DOHH2 (cell line): ENCODE results near the gene HSPB1.

Experiments
- H3F3A ChIP-seq: fragments of 200-600 bp; sonication (generic), shearing (Covaris generic); 2 replicates; pipeline ENCODE4 v1.6.0; 2016; ENCODE audit warnings: antibody characterized with exemption, mild to moderate bottlenecking; ENCODE audit not compliant: control insufficient read depth, insufficient read depth
- H3K27ac ChIP-seq: fragments of 200-600 bp; sonication (generic); 2 replicates; pipeline ENCODE4 v1.5.1; 2014; ENCODE audit warnings: low read depth, mild to moderate bottlenecking, low read length, moderate library complexity
- H3K27me3 ChIP-seq: fragments of 200-600 bp; sonication (generic); 2 replicates; pipeline ENCODE4 v1.6.1; 2014; ENCODE audit warnings: mild to moderate bottlenecking, low read length, mixed read lengths; ENCODE audit not compliant: control insufficient read depth
- H3K36me3 ChIP-seq: fragments of 200-600 bp; sonication (generic); 2 replicates; pipeline ENCODE4 v1.6.1; 2014; ENCODE audit warnings: mild to moderate bottlenecking, low read length, moderate library complexity, mixed read lengths; ENCODE audit not compliant: control insufficient read depth
- H3K4me1 ChIP-seq: fragments of 200-600 bp; sonication (generic); 2 replicates; pipeline ENCODE4 v1.6.1; 2014; ENCODE audit warnings: mild to moderate bottlenecking, low read length, mixed read lengths; ENCODE audit not compliant: control insufficient read depth
- H3K4me2 ChIP-seq: fragments of 200-600 bp; sonication (generic); 2 replicates; pipeline ENCODE4 v1.6.0; 2014; ENCODE audit warnings: mild to moderate bottlenecking, low read length, moderate library complexity
- H3K4me3 ChIP-seq: fragments of 200-600 bp; sonication (generic); 2 replicates; pipeline ENCODE4 v1.5.1; 2014; ENCODE audit warnings: mild to moderate bottlenecking, low read length, mixed read lengths
- H3K79me2 ChIP-seq: fragments of 200-600 bp; sonication (generic); 2 replicates; pipeline ENCODE4 v1.6.1; 2014; ENCODE audit warnings: mild to moderate bottlenecking, low read length, mixed read lengths; ENCODE audit not compliant: control insufficient read depth
- H3K9me2 ChIP-seq: fragments of 200-600 bp; sonication (generic); replicated peaks from 2 replicates; pipeline ENCODE4 v1.6.1; 2014; ENCODE audit warnings: mild to moderate bottlenecking, low read length, mixed read lengths; ENCODE audit not compliant: control insufficient read depth
- H3K9me3 ChIP-seq: fragments of 200-600 bp; sonication (generic); 2 replicates; pipeline ENCODE4 v1.6.1; 2014; ENCODE audit warnings: antibody characterized with exemption, low read length, mixed read lengths; ENCODE audit not compliant: control insufficient read depth, insufficient read depth
- H4K20me1 ChIP-seq: fragments of 200-600 bp; sonication (generic); 2 replicates; pipeline ENCODE4 v1.6.0; 2014; ENCODE audit warnings: low read depth, mild to moderate bottlenecking, antibody characterized with exemption, low read length, moderate library complexity; ENCODE audit not compliant: control insufficient read depth, insufficient read depth
- CTCF ChIP-seq: fragments of 200-600 bp; sonication (generic); IDR thresholded peaks from one replicate; pipeline ENCODE4 v1.5.1; 2014; ENCODE audit warnings: antibody characterized with exemption, mild to moderate bottlenecking, low read depth, low read length; ENCODE audit not compliant: poor library complexity, severe bottlenecking
- EZH2phosphoT487 ChIP-seq: fragments of 200-600 bp; sonication (generic); IDR thresholded peaks from 2 replicates; pipeline ENCODE4 v1.6.1; 2017; ENCODE audit warnings: borderline replicate concordance, mild to moderate bottlenecking, antibody characterized with exemption, low read length, moderate library complexity, mixed read lengths

HSPB1 gene

GRCh38 chr7:76326646-76327233, 24.3 kb downstream of the HSPB1 start:
- H3K79me2 ChIP-seq = peaks cover 54% of the 10 kb centered on the region
- no peaks in the 10 kb centered on the region for H3K9me2 ChIP-seq
- H4K20me1 ChIP-seq = peaks cover 13% of the 10 kb centered on the region
- no peaks in the 10 kb centered on the region for H3K4me1 ChIP-seq
- peaks cover 18% of the 10 kb centered on the region for H3F3A ChIP-seq
- no peaks in the 10 kb centered on the region for H3K9me3 ChIP-seq
- TF ChIP-seq EZH2phosphoT487 (no peak), CTCF (no peak)
- no peak overlapping the region for H3K4me3 ChIP-seq
- no peak overlapping the region for H3K27ac ChIP-seq
- peaks cover 62% of the 10 kb centered on the region for H3K36me3 ChIP-seq
- no peaks in the 10 kb centered on the region for H3K27me3 ChIP-seq
- no peak overlapping the region for H3K4me2 ChIP-seq

- Histone ChIP-seq H3K4me3 (no peak overlapping the region), H4K20me1 (peaks cover 20% of the 10 kb centered on the region), H3K27me3 (no peaks in the 10 kb centered on the region), H3K4me1 (no peaks in the 10 kb centered on the region), H3K79me2 (peaks cover 63% of the 10 kb centered on the region), H3K9me2 (no peaks in the 10 kb centered on the region), H3K36me3 (peaks cover 71% of the 10 kb centered on the region), H3K4me2 (no peak overlapping the region), H3K27ac (no peak overlapping the region), H3F3A (peaks cover 13% of the 10 kb centered on the region), H3K9me3 (no peaks in the 10 kb centered on the region)
- no peak for TF ChIP-seq CTCF
- TF ChIP-seq EZH2phosphoT487 = no peak
These were observed 25.1 kb downstream of the HSPB1 start for GRCh38 chr7:76327610-76328009.

GRCh38 chr7:76328389-76328788, 25.9 kb downstream of the HSPB1 start:
- TF ChIP-seq CTCF (no peak), EZH2phosphoT487 (no peak)
- no peak overlapping the region for H3K27ac ChIP-seq
- no peaks in the 10 kb centered on the region for H3K27me3 ChIP-seq
- peaks cover 9% of the 10 kb centered on the region; the same call in 1 of the 2 replicates for H3F3A ChIP-seq
- peaks cover 71% of the 10 kb centered on the region for H3K79me2 ChIP-seq
- H3K4me2 ChIP-seq = no peak overlapping the region
- H3K9me3 ChIP-seq = no peaks in the 10 kb centered on the region
- peaks cover 77% of the 10 kb centered on the region for H3K36me3 ChIP-seq
- no peak overlapping the region for H3K4me3 ChIP-seq
- H3K4me1 ChIP-seq = 0 out of 2 replicates have a peak, but pooled peaks cover under 1% of the 10 kb centered on the region
- H3K9me2 ChIP-seq = no peaks in the 10 kb centered on the region
- peaks cover 23% of the 10 kb centered on the region for H4K20me1 ChIP-seq
